ENCODE measurements around the gene MAST3. TPM values are rescaled to one million over a fixed set of nuclear protein-coding genes. Genes with fewer than 3 reads are reported as not detected.

Gene MAST3
- total RNA-seq: 4.3 TPM

- DNase-seq: peak; percentile 17
Observed at GRCh38 chr19:18097217-18097992, at the start of gene MAST3. Gene MAST3 (plus strand): TSS chr19:18097778. CDS start chr19:18097793, 15 bp downstream.

DNA sequence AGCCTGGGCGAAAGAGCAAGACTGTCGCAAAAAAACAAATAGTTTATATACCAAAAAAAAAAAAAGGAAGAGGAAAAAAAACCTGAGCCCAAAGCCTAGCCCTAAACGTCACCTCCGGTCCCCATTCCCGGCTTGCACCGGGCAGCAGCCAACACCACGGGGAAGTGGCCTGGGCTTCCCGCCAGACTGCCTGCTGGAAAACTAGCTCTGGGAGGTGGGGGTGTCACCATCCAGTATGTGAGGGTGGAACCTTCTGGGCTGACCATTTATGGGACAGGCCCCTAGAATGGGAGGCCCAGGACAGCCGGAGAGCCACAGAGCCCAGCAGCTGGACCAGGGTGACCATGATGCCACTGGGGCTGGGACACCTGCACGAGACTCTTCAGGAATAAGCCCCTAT is 48.2 kb upstream of the MAST3 start:
- DNase-seq: no peak

DNA sequence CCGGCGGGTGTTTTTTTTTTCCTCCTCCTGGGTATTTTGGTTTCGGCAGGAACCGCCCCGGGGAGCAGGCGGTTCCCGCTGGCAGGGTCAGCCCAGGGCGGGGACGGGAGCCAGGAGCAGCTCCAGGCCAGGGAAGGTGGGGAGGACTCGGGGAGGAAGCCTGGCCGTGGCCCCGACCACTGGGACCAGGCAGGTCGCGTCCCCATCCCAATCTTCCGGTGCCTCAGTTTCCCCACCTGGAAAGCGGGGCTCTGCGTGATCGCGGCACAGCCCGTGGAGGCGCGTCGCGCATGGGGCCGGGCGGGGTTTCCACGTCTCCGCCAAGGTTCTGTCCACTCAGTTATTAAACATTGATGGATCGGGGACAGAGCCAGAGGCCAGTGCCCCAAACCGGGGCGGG is 45.7 kb upstream of the MAST3 start:
- no peak for DNase-seq

GRCh38 chr19:18053576-18054219 is 43.9 kb upstream of the MAST3 start:
- peak; percentile 76 for DNase-seq

GRCh38 chr19:18055967-18056366 is 41.6 kb upstream of the MAST3 start:
- DNase-seq: no peak

DNA sequence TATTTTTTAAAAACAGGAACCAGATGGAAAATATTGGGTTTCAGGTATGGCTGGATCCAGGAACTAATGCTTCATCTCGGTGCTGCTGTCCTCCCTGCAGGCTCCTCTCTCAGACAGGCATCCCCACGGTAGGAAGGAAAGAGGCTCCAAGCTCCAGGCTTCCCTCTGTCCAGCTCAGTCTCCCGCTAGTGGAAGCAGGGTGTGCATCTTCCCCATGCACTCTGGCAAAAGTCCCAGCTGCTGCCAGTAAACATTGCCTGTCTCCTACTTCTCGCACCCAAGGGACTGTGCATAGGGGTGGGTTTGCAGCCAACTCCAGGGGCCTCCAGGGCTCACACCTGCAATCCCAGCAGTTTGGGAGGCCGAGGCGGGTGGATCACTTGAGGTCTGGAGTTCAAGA is 40.0 kb upstream of the MAST3 start:
- DNase-seq: no peak

DNA sequence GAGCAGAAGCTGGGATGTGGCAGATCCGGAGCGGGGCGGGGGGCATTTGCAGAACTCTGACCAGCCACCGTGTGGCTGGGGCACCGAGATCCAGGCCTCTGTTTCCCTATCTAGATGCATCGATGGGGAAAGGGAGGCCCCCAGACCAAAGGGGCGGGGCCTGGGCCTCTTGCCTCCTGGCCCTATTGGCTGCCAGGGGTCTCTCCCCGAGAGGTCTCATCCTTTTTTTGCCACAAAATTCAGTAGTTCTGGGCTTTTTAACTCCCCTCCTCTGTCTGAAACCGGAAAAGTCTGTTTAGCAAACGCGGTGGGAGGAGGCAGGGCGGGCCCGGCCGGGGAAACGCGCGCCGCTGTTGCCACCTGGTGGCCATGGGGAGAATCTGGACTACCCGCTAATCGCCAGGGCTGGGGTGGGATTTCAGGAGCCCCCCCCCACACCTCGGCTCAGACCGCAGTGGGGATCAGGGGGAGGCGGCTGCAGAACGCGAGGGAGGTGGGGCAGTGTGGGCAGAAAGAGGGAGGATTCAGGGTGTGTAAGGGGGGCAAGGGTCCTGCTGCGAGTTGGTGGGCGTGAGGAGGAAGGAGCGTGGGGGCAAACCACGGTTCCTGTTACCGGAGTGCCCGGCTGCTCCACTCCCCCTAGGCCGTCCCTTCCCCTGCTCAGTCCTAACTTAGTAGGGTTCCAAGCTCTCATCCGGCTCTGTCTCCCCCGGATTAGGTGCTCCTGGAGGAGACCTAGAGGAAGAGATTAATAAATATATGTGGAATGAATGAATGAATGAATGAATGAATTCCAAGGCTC is 39.2 kb upstream of the MAST3 start:
- peak; percentile 78 for DNase-seq

GRCh38 chr19:18059297-18059696 is 38.3 kb upstream of the MAST3 start:
- no peak for DNase-seq

DNA sequence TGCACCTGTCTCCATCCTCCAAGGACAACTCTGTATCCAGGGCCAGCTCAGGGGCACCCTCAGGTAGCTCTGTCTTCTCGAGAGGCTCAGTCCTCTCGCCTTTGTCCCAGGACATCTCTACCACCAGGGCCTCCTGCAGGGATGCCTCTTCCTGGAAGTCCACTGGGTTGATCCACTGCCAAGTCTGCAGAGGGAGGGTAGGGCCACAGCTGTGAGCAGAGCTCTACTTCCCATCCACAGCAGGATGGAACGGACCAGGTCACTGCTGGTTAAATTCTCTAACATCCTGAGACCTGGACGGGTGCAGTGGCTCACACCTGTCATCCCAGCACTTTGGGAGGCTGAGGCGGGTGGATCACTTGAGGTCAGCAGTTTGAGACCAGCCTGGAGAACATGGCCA is 37.7 kb upstream of the MAST3 start:
- DNase-seq: no peak

DNA sequence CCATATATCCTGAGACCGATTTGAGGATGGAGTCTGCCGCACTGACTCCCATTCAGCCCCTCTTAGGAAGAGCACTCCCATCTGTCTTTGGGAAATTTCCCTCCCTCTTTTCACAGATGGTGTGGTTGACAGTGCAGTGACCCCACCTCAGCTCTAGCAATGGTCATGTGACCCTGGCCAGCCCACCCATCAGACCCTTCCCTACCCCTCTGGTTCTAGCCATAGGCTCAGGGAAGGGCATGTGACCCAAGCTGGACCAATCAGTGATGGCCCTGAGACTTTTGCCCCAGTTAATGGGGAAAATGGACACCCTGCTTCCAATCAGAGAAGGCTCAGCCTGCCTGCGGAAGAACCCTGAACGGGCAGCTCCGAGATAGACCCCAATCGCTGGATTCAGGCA is 37.1 kb upstream of the MAST3 start:
- DNase-seq: no peak

GRCh38 chr19:18062028-18062427 is 35.5 kb upstream of the MAST3 start:
- no peak for DNase-seq

DNA sequence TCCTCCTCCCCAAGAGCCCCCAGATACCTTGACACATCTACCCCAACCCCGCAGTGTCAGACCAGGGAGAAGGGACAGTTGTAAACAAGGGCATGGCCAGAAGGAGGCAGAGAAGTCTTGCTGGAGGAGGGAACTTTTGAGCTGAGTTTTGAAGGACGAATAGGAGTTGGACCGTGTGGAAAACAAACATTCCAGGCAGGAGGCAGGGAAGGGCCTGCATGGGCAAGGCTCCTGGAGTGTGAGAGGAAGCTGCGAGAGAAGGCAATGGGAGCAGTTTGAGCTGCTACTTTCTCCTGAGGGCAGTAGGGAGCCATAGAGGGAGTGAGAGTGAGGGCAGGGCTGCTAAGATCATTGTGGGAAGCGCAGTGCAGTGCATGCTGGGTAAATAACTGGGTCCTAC is 34.1 kb upstream of the MAST3 start:
- no peak for DNase-seq

- DNase-seq: no peak
Observed at GRCh38 chr19:18065173-18065495, 32.4 kb upstream of the MAST3 start.

- no peak for DNase-seq
Observed at GRCh38 chr19:18068395-18068794, 29.2 kb upstream of the MAST3 start.

- no peak for DNase-seq
Observed at GRCh38 chr19:18069383-18069782, 28.2 kb upstream of the MAST3 start.

DNA sequence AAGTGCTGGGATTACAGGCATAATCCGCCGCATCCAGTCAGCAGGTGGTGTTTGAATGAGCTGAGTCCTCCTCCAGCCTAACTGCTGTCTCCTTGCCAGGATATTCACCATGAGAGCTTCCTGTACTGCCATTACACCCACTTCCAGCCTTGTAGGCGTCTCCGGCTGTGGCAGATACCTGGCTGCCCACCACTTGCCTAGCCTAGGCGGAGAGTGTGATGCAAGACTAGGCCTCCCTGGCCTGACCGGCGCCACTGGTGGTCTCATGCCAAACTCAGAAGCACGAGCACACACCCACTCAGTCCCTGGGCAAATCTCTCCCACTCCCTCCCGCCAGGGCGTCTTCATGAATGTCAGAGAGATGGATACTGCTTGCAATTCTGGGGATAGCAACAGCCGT is 27.4 kb upstream of the MAST3 start:
- DNase-seq: no peak

DNA sequence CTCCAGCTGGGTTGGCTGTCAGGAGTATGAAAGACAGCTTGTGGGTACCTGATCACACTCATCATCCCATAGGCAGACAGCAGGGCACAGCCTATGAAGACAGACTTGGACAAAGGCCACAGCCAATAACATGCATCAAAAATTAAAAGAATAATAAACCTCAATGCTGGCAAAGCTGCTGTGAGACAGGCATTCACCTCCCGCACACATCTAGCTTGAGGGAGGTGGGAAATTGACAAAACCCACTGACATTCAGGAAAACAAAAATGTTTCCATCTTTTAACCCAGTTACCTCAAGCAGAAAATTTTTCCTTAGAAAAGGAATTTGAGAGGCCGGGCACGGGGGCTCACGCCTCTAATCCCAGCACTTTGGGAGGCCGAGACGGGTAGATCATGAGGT is 25.2 kb upstream of the MAST3 start:
- no peak for DNase-seq

DNA sequence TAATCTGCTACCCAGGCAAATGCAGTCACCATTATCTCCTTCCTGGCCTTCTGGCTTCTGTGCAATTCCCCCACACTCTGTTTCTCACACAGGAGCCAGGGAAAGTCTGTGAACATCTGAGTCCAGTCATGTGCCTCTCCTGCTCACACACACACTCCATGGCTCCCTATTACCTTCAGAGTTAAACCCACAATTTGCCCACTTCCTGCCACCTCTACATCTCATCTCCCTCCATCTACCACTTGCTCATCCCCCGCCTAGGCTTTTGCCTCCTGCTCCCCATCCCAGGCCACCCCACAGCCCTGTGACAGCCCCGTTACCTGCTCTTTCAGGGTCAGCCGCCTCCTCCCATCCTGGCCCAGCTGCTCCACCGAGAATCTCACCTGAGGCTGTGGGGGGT is 24.4 kb upstream of the MAST3 start:
- no peak for DNase-seq

GRCh38 chr19:18074192-18074591 is 23.4 kb upstream of the MAST3 start:
- no peak for DNase-seq

DNA sequence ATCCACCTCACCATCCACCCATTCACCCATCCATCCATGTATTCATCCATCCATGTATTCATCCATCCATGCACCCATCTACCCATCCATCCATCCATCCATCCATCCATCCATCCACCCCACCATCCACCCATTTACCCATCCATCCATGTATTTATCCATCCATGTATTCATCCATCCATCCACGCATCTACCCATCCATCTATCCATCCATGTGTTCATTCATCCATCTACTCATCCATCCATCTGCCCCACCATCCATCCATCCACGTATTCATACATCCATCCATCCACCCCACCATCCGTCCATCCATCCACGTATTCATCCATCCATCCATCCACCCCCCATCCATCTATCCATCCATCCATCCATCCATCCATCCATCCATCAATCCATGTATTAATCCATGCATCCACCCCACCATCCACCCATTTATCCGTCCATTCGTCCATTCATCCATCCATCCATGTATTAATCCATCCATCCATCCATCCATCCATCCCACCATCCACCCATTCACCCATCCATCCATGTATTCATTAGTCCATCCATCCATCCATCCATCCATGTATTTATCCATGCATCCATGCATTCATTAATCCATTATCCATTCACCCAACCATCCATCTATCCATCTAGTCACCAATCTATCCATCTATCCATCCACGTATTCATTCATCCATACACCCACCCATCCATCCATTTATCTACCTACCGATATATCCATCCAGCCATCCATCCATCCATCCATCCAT is 13.5 kb upstream of the MAST3 start:
- no peak for DNase-seq

GRCh38 chr19:18085702-18086457 is 11.7 kb upstream of the MAST3 start:
- DNase-seq: no peak

- no peak for DNase-seq
Observed at GRCh38 chr19:18086590-18087138, 10.9 kb upstream of the MAST3 start, which contains the start of gene IL12RB1. Gene IL12RB1 (minus strand): TSS chr19:18086934. CDS start chr19:18086823, 111 bp downstream.
